DOHH2 (cell line): Measurements from ENCODE around the gene PPP1R7.

Source experiments
- CTCF ChIP-seq: fragments of 200-600 bp; sonication (generic); IDR thresholded peaks from one replicate; pipeline ENCODE4 v1.5.1; 2014; ENCODE audit warnings: antibody characterized with exemption, mild to moderate bottlenecking, low read depth, low read length; ENCODE audit not compliant: poor library complexity, severe bottlenecking
- EZH2phosphoT487 ChIP-seq: fragments of 200-600 bp; sonication (generic); IDR thresholded peaks from 2 replicates; pipeline ENCODE4 v1.6.1; 2017; ENCODE audit warnings: borderline replicate concordance, mild to moderate bottlenecking, antibody characterized with exemption, low read length, moderate library complexity, mixed read lengths

- TF ChIP-seq CTCF = no peak
- no peak for TF ChIP-seq EZH2phosphoT487
Measured at GRCh38 chr2:241198381-241199279, 48.4 kb downstream of the PPP1R7 start.
